ENCODE measurements around the gene NTNG1.

- TF ChIP-seq CTCF (IDR thresholded peaks at IDR 0.05; ENCODE audit: insufficient read depth, low read depth, low read length) (no peak), EZH2 (IDR thresholded peaks at IDR 0.05; ENCODE audit: insufficient read depth, low read length) (no peak)
Observed at GRCh38 chr1:107525145-107525544, 384.3 kb downstream of the NTNG1 start.
